OCI-LY7 (cell line): ENCODE data around the gene SAC3D1. TPM values are rescaled to one million over a fixed set of nuclear protein-coding genes. Genes with fewer than 3 reads are reported as not detected.
"Not testable (repeated sequence)": the region's sequence is repeated elsewhere in the genome, so short reads cannot be mapped to it uniquely, and the experiment has no call there.

Source experiments
- BruUV-seq: library from RNA; stranded (reverse); fragments of 400-500 nt; replicated peaks from 2 replicates; lab custom pipeline; 2021; lab: Mats Ljungman, UMichigan
- CTCF ChIA-PET: fragments of 300-600 bp; sonication (Branson Sonifier 250); formaldehyde crosslinking; loops from one replicate; lab custom pipeline; 2022; ENCODE audit warnings: antibody characterized with exemption; ENCODE audit not compliant: unreplicated experiment; lab: Charles Lee
- POLR2A ChIA-PET: fragments of 300-600 bp; sonication (Branson Sonifier 250); formaldehyde crosslinking; loops from one replicate; lab custom pipeline; 2022; ENCODE audit warnings: antibody characterized with exemption; lab: Charles Lee
- DNase-seq: peaks from one replicate; pipeline ENCODE4 v3.0.0-alpha.2; 2015; ENCODE audit warnings: low spot score
- H2AFZ ChIP-seq: fragments of 200-600 bp; sonication (generic), shearing (Covaris generic); 2 replicates; pipeline ENCODE4 v1.6.1; 2014; ENCODE audit warnings: mild to moderate bottlenecking, antibody characterized with exemption, low read length, moderate library complexity
- H3K27ac ChIP-seq: fragments of 200-600 bp; sonication (generic); 2 replicates; pipeline ENCODE4 v1.5.1; 2014; ENCODE audit warnings: mixed run types, low read depth, mild to moderate bottlenecking, moderate library complexity, low read length, inconsistent platforms; ENCODE audit not compliant: poor library complexity, severe bottlenecking
- H3K36me3 ChIP-seq: fragments of 200-600 bp; sonication (generic); 2 replicates; pipeline ENCODE4 v1.6.1; 2014; ENCODE audit warnings: mild to moderate bottlenecking, antibody characterized with exemption, low read length, moderate library complexity, mixed read lengths; ENCODE audit not compliant: insufficient read depth
- H3K4me1 ChIP-seq: fragments of 200-600 bp; sonication (generic); 2 replicates; pipeline ENCODE4 v1.5.1; 2014; ENCODE audit warnings: mild to moderate bottlenecking, low read length; ENCODE audit not compliant: insufficient read depth, poor library complexity, severe bottlenecking
- H3K4me2 ChIP-seq: fragments of 200-600 bp; sonication (generic); 2 replicates; pipeline ENCODE4 v1.6.1; 2014; ENCODE audit warnings: mild to moderate bottlenecking, low read length
- H3K4me3 ChIP-seq: fragments of 200-600 bp; sonication (generic); 2 replicates; pipeline ENCODE4 v1.5.1; 2014; ENCODE audit warnings: mild to moderate bottlenecking, low read depth, low read length; ENCODE audit not compliant: poor library complexity, severe bottlenecking
- H3K79me2 ChIP-seq: fragments of 200-600 bp; sonication (generic); 2 replicates; pipeline ENCODE4 v1.6.1; 2016; ENCODE audit warnings: low read depth, mild to moderate bottlenecking, low read length, moderate library complexity, mixed read lengths; ENCODE audit not compliant: insufficient read depth
- H3K9me2 ChIP-seq: fragments of 200-600 bp; sonication (generic); 2 replicates; pipeline ENCODE4 v1.6.1; 2016; ENCODE audit warnings: mild to moderate bottlenecking, low read length, mixed read lengths; ENCODE audit not compliant: insufficient read depth
- H3K9me3 ChIP-seq: fragments of 200-600 bp; sonication (generic); 2 replicates; pipeline ENCODE4 v1.6.1; 2014; ENCODE audit warnings: mild to moderate bottlenecking, mixed run types, low read length, mixed read lengths
- H4K20me1 ChIP-seq: fragments of 200-600 bp; sonication (generic); 2 replicates; pipeline ENCODE4 v1.6.1; 2014; ENCODE audit warnings: mild to moderate bottlenecking, antibody characterized with exemption, low read length, moderate library complexity, mixed read lengths; ENCODE audit not compliant: insufficient read depth
- EZH2phosphoT487 ChIP-seq: fragments of 200-600 bp; sonication (generic); IDR thresholded peaks from 2 replicates; pipeline ENCODE4 v1.6.1; 2018; ENCODE audit warnings: low read depth, borderline replicate concordance, mild to moderate bottlenecking, mixed run types, antibody characterized with exemption, low read length, moderate library complexity, mixed read lengths
- intact Hi-C: fragments of 100-400 bp; cut with micrococcal nuclease; formaldehyde crosslinking; loops from one replicate; pipeline ENCODE4 v1.10.0; 2022; ENCODE audit not compliant: unreplicated experiment
- total RNA-seq, 2 experiments: library from RNA; depleted of rRNA in 1 of 2; stranded (reverse); fragments of >200 nt in 1 of 2; shearing (Covaris generic) in 1 of 2; gene quantifications; 2 replicates each; pipeline ENCODE4 v1.2.3, GENCODE V29; 2014 to 2022
- TF ChIP-seq, protein P1 (sequence below): fragments of 200-600 bp; sonication (generic); conservative IDR thresholded peaks from 2 replicates; pipeline ENCODE4 v1.5.1; 2014; ENCODE audit warnings: mild to moderate bottlenecking, antibody characterized with exemption, low read length, moderate library complexity, mixed read lengths

The SAC3D1 gene
- total RNA-seq, 2 experiments from 2014 or later = 28.2 to 32.5 TPM

GRCh38 chr11:64999478-64999877 lies 41.5 kb upstream of the SAC3D1 start:
- Histone ChIP-seq H4K20me1 (no peaks in the 10 kb centered on the region), H3K4me3 (no peak overlapping the region), H3K4me2 (no peak overlapping the region), H3K79me2 (no peaks in the 10 kb centered on the region), H3K9me3 (no peaks in the 10 kb centered on the region), H3K4me1 (peaks cover 30% of the 10 kb centered on the region), H2AFZ (no peak overlapping the region), H3K27ac (no peak overlapping the region), H3K36me3 (no peaks in the 10 kb centered on the region), H3K9me2 (no peaks in the 10 kb centered on the region)
- POLR2A ChIA-PET = interaction anchor here (1.2 kb wide), 1 partner anchor 27 kb away, joined by 3 read pairs; no protein-coding TSS in a partner anchor
- no peak for DNase-seq
- CTCF ChIA-PET = no interaction called here
- intact Hi-C loops = no loop called here
- no TSS peak for BruUV-seq
- no peak for TF ChIP-seq EZH2phosphoT487
- TF ChIP-seq, protein P1, sequence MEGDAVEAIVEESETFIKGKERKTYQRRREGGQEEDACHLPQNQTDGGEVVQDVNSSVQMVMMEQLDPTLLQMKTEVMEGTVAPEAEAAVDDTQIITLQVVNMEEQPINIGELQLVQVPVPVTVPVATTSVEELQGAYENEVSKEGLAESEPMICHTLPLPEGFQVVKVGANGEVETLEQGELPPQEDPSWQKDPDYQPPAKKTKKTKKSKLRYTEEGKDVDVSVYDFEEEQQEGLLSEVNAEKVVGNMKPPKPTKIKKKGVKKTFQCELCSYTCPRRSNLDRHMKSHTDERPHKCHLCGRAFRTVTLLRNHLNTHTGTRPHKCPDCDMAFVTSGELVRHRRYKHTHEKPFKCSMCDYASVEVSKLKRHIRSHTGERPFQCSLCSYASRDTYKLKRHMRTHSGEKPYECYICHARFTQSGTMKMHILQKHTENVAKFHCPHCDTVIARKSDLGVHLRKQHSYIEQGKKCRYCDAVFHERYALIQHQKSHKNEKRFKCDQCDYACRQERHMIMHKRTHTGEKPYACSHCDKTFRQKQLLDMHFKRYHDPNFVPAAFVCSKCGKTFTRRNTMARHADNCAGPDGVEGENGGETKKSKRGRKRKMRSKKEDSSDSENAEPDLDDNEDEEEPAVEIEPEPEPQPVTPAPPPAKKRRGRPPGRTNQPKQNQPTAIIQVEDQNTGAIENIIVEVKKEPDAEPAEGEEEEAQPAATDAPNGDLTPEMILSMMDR = no peak

GRCh38 chr11:65002706-65003105 lies 38.3 kb upstream of the SAC3D1 start:
- Histone ChIP-seq H3K9me2 (no peaks in the 10 kb centered on the region), H3K79me2 (no peaks in the 10 kb centered on the region), H3K27ac (no peak overlapping the region), H2AFZ (no peak overlapping the region), H3K4me1 (peaks cover 14% of the 10 kb centered on the region), H3K4me3 (no peak overlapping the region), H3K9me3 (no peaks in the 10 kb centered on the region), H3K36me3 (no peaks in the 10 kb centered on the region), H4K20me1 (no peaks in the 10 kb centered on the region), H3K4me2 (no peak overlapping the region)
- no peak for TF ChIP-seq EZH2phosphoT487
- TF ChIP-seq, protein P1 = no peak
- BruUV-seq = no TSS peak
- intact Hi-C loops = no loop called here
- ChIA-PET CTCF (interaction anchor here (1.3 kb wide), 1 partner anchor 10 kb away, joined by 4 read pairs; no protein-coding TSS in a partner anchor), POLR2A (interaction anchor here (2.1 kb wide), 1 partner anchor 10 kb away, joined by 13 read pairs; no protein-coding TSS in a partner anchor)
- DNase-seq = no peak

GRCh38 chr11:65003282-65003681 lies 37.7 kb upstream of the SAC3D1 start:
- H3K9me2 ChIP-seq = no peaks in the 10 kb centered on the region
- H3K36me3 ChIP-seq = no peaks in the 10 kb centered on the region
- no peak for DNase-seq
- intact Hi-C loops = no loop called here
- H3K4me2 ChIP-seq = no peak overlapping the region
- H3K79me2 ChIP-seq = no peaks in the 10 kb centered on the region
- BruUV-seq = no TSS peak
- H3K4me1 ChIP-seq = peaks cover 10% of the 10 kb centered on the region
- POLR2A ChIA-PET = interaction anchor here (2.1 kb wide), 1 partner anchor 9 kb away, joined by 13 read pairs; no protein-coding TSS in a partner anchor
- no peak overlapping the region for H2AFZ ChIP-seq
- TF ChIP-seq, protein P1 = no peak
- TF ChIP-seq EZH2phosphoT487 = no peak
- no peak overlapping the region for H3K27ac ChIP-seq
- CTCF ChIA-PET = interaction anchor here (1.3 kb wide), 1 partner anchor 9 kb away, joined by 4 read pairs; no protein-coding TSS in a partner anchor
- H4K20me1 ChIP-seq = no peaks in the 10 kb centered on the region
- H3K9me3 ChIP-seq = no peaks in the 10 kb centered on the region
- H3K4me3 ChIP-seq = no peak overlapping the region

DNA sequence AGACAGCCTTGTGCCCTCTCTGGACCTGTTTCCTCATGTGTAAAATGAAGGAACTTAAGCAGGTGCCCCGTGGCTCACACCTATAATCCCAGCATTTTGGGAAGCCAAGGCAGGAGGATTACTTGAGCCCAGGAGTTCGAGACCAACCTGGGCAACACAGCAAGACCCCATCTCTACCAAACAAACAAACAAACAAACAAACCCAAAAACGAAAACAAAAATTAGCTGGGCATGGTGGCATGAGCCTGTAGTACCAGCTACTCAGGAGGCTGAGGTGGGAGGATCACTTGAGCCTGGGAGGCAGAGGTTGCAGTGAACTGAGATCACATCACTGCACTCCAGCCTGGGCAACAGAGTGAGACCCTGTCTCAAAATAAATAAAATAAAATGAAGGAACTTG lies 37.0 kb upstream of the SAC3D1 start:
- H4K20me1 ChIP-seq, BruUV-seq, H3K4me2 ChIP-seq, H3K79me2 ChIP-seq, intact Hi-C loops, DNase-seq, H3K4me3 ChIP-seq, H3K9me3 ChIP-seq, H3K27ac ChIP-seq, H2AFZ ChIP-seq, H3K4me1 ChIP-seq, H3K9me2 ChIP-seq, H3K36me3 ChIP-seq: not testable (repeated sequence)
- ChIA-PET CTCF (interaction anchor here (0.6 kb wide), 1 partner anchor 140 kb away, joined by 3 read pairs; no protein-coding TSS in a partner anchor), POLR2A (interaction anchor here (0.9 to 2.1 kb wide), 2 partner anchors 9 to 99 kb away, joined by 3 to 13 read pairs; no protein-coding TSS in a partner anchor)
